SK-N-SH treated with all-trans-retinoic acid at 6 μM for 48 hours (cell line): ENCODE measurements around the gene SELENOT.
"Not testable (repeated sequence)": the region's sequence is repeated elsewhere in the genome, so short reads cannot be mapped to it uniquely, and the experiment has no call there.

ENCODE experiments used
- ATAC-seq: fragments of 200-7000 bp; cut with Tn5 transposase; 3 replicates; pipeline ENCODE4 v1.9.1; 2020; ENCODE audit warnings: mild to moderate bottlenecking, moderate library complexity
- ARNTL ChIP-seq: fragments of 450-650 bp; formaldehyde crosslinking; IDR thresholded peaks from 2 replicates; pipeline ENCODE4 v1.5.0; 2020; ENCODE audit warnings: low read depth, mild to moderate bottlenecking, moderate library complexity, borderline replicate concordance
- CREB5 ChIP-seq: fragments of 250-450 bp; sonication (Bioruptor Pico); IDR thresholded peaks from 2 replicates; pipeline ENCODE4 v1.5.1; 2020; ENCODE audit warnings: low read depth, mild to moderate bottlenecking, moderate library complexity
- CSDC2 ChIP-seq: fragments of 250-450 bp; sonication (Bioruptor Pico); IDR thresholded peaks from 2 replicates; pipeline ENCODE4 v1.5.0; 2020; ENCODE audit warnings: mild to moderate bottlenecking, moderate library complexity
- ESRRG ChIP-seq: fragments of 250-450 bp; sonication (Bioruptor Pico); IDR thresholded peaks from 2 replicates; pipeline ENCODE4 v1.6.1; 2021; ENCODE audit warnings: mild to moderate bottlenecking
- ISL1 ChIP-seq: fragments of 250-450 bp; sonication (Bioruptor Pico); IDR thresholded peaks from 2 replicates; pipeline ENCODE4 v2.1.2; 2022; ENCODE audit warnings: mild to moderate bottlenecking, moderate library complexity
- OSR1 ChIP-seq: fragments of 250-450 bp; sonication (Bioruptor Pico); IDR thresholded peaks from 2 replicates; pipeline ENCODE4 v1.8.0; 2022; ENCODE audit warnings: moderate library complexity, mild to moderate bottlenecking, inconsistent platforms
- PATZ1 ChIP-seq: fragments of 250-450 bp; sonication (Bioruptor Pico); IDR thresholded peaks from 2 replicates; pipeline ENCODE4 v1.8.0; 2020; ENCODE audit warnings: mild to moderate bottlenecking, moderate library complexity, borderline replicate concordance
- POU6F1 ChIP-seq: fragments of 250-450 bp; sonication (Bioruptor Pico); IDR thresholded peaks from 2 replicates; pipeline ENCODE4 v1.8.0; 2021; ENCODE audit warnings: low read depth, mild to moderate bottlenecking, moderate library complexity, borderline replicate concordance
- PPARA ChIP-seq: fragments of 250-450 bp; sonication (Bioruptor Pico); IDR thresholded peaks from 2 replicates; pipeline ENCODE4 v1.5.0; 2020; ENCODE audit warnings: mild to moderate bottlenecking, borderline replicate concordance
- RARB ChIP-seq: fragments of 250-450 bp; sonication (Bioruptor Pico); IDR thresholded peaks from 2 replicates; pipeline ENCODE4 v1.8.0; 2021; ENCODE audit warnings: mild to moderate bottlenecking, moderate library complexity
- TCF4 ChIP-seq: fragments of 250-450 bp; sonication (Bioruptor Pico); IDR thresholded peaks from 2 replicates; pipeline ENCODE4 v1.8.0; 2021; ENCODE audit warnings: mild to moderate bottlenecking, moderate library complexity, borderline replicate concordance
- TOX ChIP-seq: fragments of 250-450 bp; sonication (Bioruptor Pico); IDR thresholded peaks from 2 replicates; pipeline ENCODE4 v1.8.0; 2021; ENCODE audit warnings: mild to moderate bottlenecking, moderate library complexity, borderline replicate concordance
- ZFP3 ChIP-seq: fragments of 250-450 bp; sonication (Bioruptor Pico); IDR thresholded peaks from 2 replicates; pipeline ENCODE4 v1.5.0; 2020; ENCODE audit warnings: mild to moderate bottlenecking, moderate library complexity
- ZFP30 ChIP-seq: fragments of 450-650 bp; formaldehyde crosslinking; IDR thresholded peaks from 2 replicates; pipeline ENCODE4 v1.5.0; 2022; ENCODE audit warnings: mild to moderate bottlenecking, moderate library complexity
- ZNF8 ChIP-seq: fragments of 450-650 bp; formaldehyde crosslinking; IDR thresholded peaks from 2 replicates; pipeline ENCODE4 v1.5.0; 2020; ENCODE audit warnings: mild to moderate bottlenecking, moderate library complexity
- TF ChIP-seq, protein P1 (sequence below): fragments of 250-450 bp; sonication (Bioruptor Pico); IDR thresholded peaks from 2 replicates; pipeline ENCODE4 v1.5.1; 2021; ENCODE audit warnings: mild to moderate bottlenecking, moderate library complexity

The SELENOT gene

GRCh38 chr3:150597646-150598045, 5.5 kb upstream of the SELENOT start:
- no peak for ATAC-seq
- TF ChIP-seq PATZ1 (CRISPR knock-in tag) (no peak), POU6F1 (CRISPR knock-in tag) (no peak)

- TF ChIP-seq ZFP3 (CRISPR knock-in tag) (peak; percentile 85), CREB5 (CRISPR knock-in tag) (no peak)
- no peak for ATAC-seq
Measured at GRCh38 chr3:150599611-150600297, 3.4 kb upstream of the SELENOT start.

DNA sequence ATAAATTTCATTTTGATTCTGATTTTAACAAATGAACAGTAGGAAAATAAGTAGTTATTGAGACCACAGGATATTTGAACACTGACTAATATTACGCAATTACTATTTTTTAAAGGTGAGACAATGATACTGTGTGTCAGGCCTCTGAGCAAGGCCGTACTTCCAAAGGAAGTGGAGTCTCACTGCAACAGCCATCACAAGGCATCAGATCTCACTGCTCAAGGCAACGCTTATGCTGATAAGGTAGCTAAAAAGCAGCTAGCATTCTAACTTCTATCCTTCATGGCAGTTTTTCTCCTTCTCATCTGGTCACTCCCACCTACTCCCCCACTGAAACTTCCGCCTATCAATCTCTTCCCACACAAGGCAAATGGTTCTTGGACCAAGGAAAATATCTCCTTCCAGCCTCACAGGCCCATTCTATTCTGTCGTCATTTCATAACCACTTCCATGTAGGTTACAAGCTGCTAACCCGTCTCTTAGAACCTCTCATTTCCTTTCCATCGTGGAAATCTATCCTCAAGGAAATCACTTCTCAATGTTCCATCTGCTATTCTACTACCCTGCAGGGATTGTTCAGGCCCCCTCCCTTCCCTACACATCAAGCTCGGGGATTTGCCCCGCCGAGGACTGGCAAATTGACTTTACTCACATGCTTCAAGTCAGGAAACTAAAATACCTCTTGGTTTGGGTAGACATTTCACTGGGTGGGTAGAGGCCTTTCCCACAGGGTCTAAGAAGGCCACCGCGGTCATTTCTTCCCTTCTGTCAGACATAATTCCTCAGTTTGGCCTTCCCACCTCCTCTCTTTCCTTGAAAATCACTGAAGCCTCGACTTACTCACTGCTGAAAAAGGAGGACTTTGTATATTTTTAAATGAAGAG, 2.2 kb upstream of the SELENOT start:
- ATAC-seq: not testable (repeated sequence)

- ATAC-seq: peak; percentile 40
- TF ChIP-seq ESRRG (no peak), TOX (CRISPR knock-in tag) (no peak), ISL1 (CRISPR knock-in tag) (no peak), OSR1 (CRISPR knock-in tag) (no peak), ZFP30 (CRISPR knock-in tag) (no peak), PPARA (no peak), ZNF8 (CRISPR knock-in tag) (no peak), CREB5 (CRISPR knock-in tag) (no peak), TCF4 (no peak), ZFP3 (CRISPR knock-in tag) (no peak; the same call in 1 of the 2 replicates), PATZ1 (CRISPR knock-in tag) (no peak)
- TF ChIP-seq, all 23 proteins: peak for 0
Measured at GRCh38 chr3:150602426-150603152, 532 bp upstream of the SELENOT start.

GRCh38 chr3:150603980-150604319, 829 bp downstream of the SELENOT start:
- peak; percentile 8 for ATAC-seq
- no peak for TF ChIP-seq ARNTL (CRISPR knock-in tag)
- no peak for TF ChIP-seq RARB (CRISPR knock-in tag)
- no peak for TF ChIP-seq CREB5 (CRISPR knock-in tag)
- TF ChIP-seq, protein P1, sequence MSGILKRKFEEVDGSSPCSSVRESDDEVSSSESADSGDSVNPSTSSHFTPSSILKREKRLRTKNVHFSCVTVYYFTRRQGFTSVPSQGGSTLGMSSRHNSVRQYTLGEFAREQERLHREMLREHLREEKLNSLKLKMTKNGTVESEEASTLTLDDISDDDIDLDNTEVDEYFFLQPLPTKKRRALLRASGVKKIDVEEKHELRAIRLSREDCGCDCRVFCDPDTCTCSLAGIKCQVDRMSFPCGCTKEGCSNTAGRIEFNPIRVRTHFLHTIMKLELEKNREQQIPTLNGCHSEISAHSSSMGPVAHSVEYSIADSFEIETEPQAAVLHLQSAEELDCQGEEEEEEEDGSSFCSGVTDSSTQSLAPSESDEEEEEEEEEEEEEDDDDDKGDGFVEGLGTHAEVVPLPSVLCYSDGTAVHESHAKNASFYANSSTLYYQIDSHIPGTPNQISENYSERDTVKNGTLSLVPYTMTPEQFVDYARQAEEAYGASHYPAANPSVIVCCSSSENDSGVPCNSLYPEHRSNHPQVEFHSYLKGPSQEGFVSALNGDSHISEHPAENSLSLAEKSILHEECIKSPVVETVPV (CRISPR knock-in tag): no peak
- TF ChIP-seq CSDC2: no peak
- no peak for TF ChIP-seq POU6F1 (CRISPR knock-in tag)
- no peak for TF ChIP-seq ZFP3 (CRISPR knock-in tag)
